Caco-2 (cell line): ENCODE measurements around the gene IL1B. TPM values are rescaled to one million over a fixed set of nuclear protein-coding genes. Genes with fewer than 3 reads are reported as not detected.

Experiments
- BruUV-seq: library from RNA; stranded (reverse); fragments of 400-500 nt; replicated peaks from 2 replicates; lab custom pipeline; 2021; lab: Mats Ljungman, UMichigan
- CTCF ChIA-PET: fragments of 300-600 bp; sonication (Branson Sonifier 250); formaldehyde crosslinking; loops from one replicate; lab custom pipeline; 2022; ENCODE audit warnings: antibody characterized with exemption; lab: Charles Lee
- POLR2A ChIA-PET: fragments of 300-600 bp; sonication (Branson Sonifier 250); formaldehyde crosslinking; loops from one replicate; lab custom pipeline; 2022; ENCODE audit warnings: antibody characterized with exemption; lab: Charles Lee
- DNase-seq, 2 experiments: peaks; one replicate each; pipeline versions ENCODE4 v3.0.0 to v3.0.0-alpha.2; 2020 to 2022
- H3K27me3 ChIP-seq: replicated peaks from 2 replicates; pipeline ENCODE4 v1.6.0; 2011; ENCODE audit warnings: low read length; ENCODE audit not compliant: control insufficient read depth, insufficient read depth
- H3K36me3 ChIP-seq: 2 replicates; pipeline ENCODE4 v1.5.1; 2011; ENCODE audit warnings: low read length; ENCODE audit not compliant: control insufficient read depth, insufficient read depth
- H3K4me1 ChIP-seq: fragments of 250-450 bp; sonication (Bioruptor Pico); 2 replicates; pipeline ENCODE4 v1.5.1; 2020; ENCODE audit warnings: mild to moderate bottlenecking
- H3K4me3 ChIP-seq: 2 replicates; pipeline ENCODE4 v1.5.1; 2011; ENCODE audit warnings: low read depth, mild to moderate bottlenecking, control low read depth, low read length
- H3K9me3 ChIP-seq: fragments of 250-450 bp; sonication (Bioruptor Pico); 2 replicates; pipeline ENCODE4 v1.5.1; 2020; ENCODE audit warnings: mild to moderate bottlenecking, moderate library complexity
- H3K27ac Mint-ChIP-seq: one replicate; pipeline ENCODE4 v1.8.0; 2022; ENCODE audit warnings: mixed read lengths; ENCODE audit not compliant: unreplicated experiment
- H3K27me3 Mint-ChIP-seq: one replicate; pipeline ENCODE4 v1.8.0; 2022; ENCODE audit warnings: mixed read lengths; ENCODE audit not compliant: insufficient read depth, unreplicated experiment
- H3K36me3 Mint-ChIP-seq: one replicate; pipeline ENCODE4 v1.8.0; 2022; ENCODE audit warnings: mild to moderate bottlenecking, mixed read lengths; ENCODE audit not compliant: insufficient read depth, unreplicated experiment
- H3K4me1 Mint-ChIP-seq: one replicate; pipeline ENCODE4 v1.8.0; 2022; ENCODE audit warnings: low read depth, mixed read lengths; ENCODE audit not compliant: unreplicated experiment
- H3K4me3 Mint-ChIP-seq: one replicate; pipeline ENCODE4 v1.8.0; 2022; ENCODE audit warnings: mild to moderate bottlenecking, moderate library complexity, mixed read lengths; ENCODE audit not compliant: unreplicated experiment
- H3K9me3 Mint-ChIP-seq: one replicate; pipeline ENCODE4 v1.8.0; 2022; ENCODE audit warnings: mixed read lengths; ENCODE audit not compliant: unreplicated experiment
- intact Hi-C: fragments of 100-400 bp; cut with micrococcal nuclease; formaldehyde crosslinking; loops from one replicate; pipeline ENCODE4 v1.10.0; 2022; ENCODE audit not compliant: unreplicated experiment
- total RNA-seq: library from RNA; stranded (reverse); gene quantifications from 2 replicates; pipeline ENCODE4 v1.2.3, GENCODE V29; 2022
- TF ChIP-seq, protein P1 (sequence below), 2 experiments: fragments of 200-600 bp in 1 of 2; IDR thresholded peaks; 1 replicate in 1 of 2; 2 replicates in 1 of 2; pipeline versions ENCODE4 v1.5.1 to v1.8.0; 2011 to 2022; ENCODE audit warnings: antibody characterized with exemption in 1 of 2, control low read depth in 1 of 2, inconsistent platforms in 1 of 2, low read depth in 1 of 2, low read length in 1 of 2, mild to moderate bottlenecking in 1 of 2, moderate library complexity in 1 of 2; ENCODE audit not compliant: insufficient read depth in 1 of 2, severe bottlenecking in 1 of 2, unreplicated experiment in 1 of 2

IL1B gene
- total RNA-seq, 1 experiment from 2014 or later, result 0.18 TPM

DNA sequence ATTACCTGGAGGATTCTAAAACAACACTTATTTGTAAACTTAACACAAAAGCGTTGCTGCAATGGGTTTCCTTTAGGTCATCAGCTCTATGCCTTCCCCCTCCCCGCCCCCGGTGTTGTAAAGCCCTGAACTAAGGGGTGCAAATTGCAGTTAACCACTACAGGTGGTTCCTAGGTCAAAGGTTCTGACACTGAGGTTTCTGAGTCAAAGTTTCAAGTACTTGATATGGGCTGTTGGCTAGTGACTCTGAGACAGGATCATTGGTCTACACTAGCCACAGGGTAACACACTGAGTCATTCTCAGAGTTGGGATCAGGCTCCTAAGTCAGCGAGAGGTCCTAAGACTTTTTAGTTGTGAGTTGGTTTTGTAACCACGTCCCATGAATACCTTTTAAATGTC lies 15.4 kb downstream of the IL1B start:
- Histone ChIP-seq H3K27me3 (no peaks in the 10 kb centered on the region), H3K4me3 (no peak overlapping the region), H3K9me3 (no peaks in the 10 kb centered on the region), H3K4me1 (0 out of 2 replicates have a peak, but pooled peaks cover 5% of the 10 kb centered on the region), H3K36me3 (no peaks in the 10 kb centered on the region)
- BruUV-seq, result no TSS peak
- TF ChIP-seq, protein P1, sequence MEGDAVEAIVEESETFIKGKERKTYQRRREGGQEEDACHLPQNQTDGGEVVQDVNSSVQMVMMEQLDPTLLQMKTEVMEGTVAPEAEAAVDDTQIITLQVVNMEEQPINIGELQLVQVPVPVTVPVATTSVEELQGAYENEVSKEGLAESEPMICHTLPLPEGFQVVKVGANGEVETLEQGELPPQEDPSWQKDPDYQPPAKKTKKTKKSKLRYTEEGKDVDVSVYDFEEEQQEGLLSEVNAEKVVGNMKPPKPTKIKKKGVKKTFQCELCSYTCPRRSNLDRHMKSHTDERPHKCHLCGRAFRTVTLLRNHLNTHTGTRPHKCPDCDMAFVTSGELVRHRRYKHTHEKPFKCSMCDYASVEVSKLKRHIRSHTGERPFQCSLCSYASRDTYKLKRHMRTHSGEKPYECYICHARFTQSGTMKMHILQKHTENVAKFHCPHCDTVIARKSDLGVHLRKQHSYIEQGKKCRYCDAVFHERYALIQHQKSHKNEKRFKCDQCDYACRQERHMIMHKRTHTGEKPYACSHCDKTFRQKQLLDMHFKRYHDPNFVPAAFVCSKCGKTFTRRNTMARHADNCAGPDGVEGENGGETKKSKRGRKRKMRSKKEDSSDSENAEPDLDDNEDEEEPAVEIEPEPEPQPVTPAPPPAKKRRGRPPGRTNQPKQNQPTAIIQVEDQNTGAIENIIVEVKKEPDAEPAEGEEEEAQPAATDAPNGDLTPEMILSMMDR (IDR thresholded peaks at IDR 0.05; ENCODE audit: insufficient read depth in 1 of 2, low read depth in 1 of 2, low read length in 1 of 2, severe bottlenecking in 1 of 2, unreplicated experiment in 1 of 2), result no peak
- Mint-ChIP-seq H3K4me1 (no peaks in the 10 kb centered on the region), H3K36me3 (no peaks in the 10 kb centered on the region), H3K9me3 (no peaks in the 10 kb centered on the region), H3K27me3 (no peaks in the 10 kb centered on the region), H3K27ac (no peak overlapping the region), H3K4me3 (no peak overlapping the region)
- no peak for DNase-seq
- ChIA-PET POLR2A (no interaction called here), CTCF (no interaction called here)
- intact Hi-C loops, result no loop called here

DNA sequence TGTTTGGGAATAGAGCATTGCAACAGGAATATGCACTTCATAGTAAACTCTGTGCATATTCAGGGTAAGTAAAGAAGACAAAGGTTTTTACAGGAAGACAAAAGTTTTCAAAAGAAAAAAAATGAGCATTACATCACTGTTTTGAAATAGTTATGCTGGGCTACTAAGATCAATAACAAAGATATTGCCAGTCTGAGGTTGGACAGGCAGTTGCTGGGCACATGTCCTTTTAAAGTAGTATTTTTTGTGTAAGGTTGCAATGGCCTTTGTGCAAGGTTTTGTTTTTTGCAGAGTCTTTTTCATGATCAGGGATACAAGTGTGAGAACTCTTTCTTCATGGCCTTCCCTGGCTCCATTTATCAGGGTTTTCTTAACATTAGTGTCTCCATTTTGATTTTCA lies 16.2 kb downstream of the IL1B start:
- Mint-ChIP-seq H3K36me3 (no peaks in the 10 kb centered on the region), H3K9me3 (no peaks in the 10 kb centered on the region), H3K27me3 (no peaks in the 10 kb centered on the region), H3K4me3 (no peak overlapping the region), H3K4me1 (no peaks in the 10 kb centered on the region), H3K27ac (no peak overlapping the region)
- no peaks in the 10 kb centered on the region for H3K9me3 ChIP-seq
- TF ChIP-seq, protein P1 (IDR thresholded peaks at IDR 0.05; ENCODE audit: insufficient read depth in 1 of 2, low read depth in 1 of 2, low read length in 1 of 2, severe bottlenecking in 1 of 2, unreplicated experiment in 1 of 2), result no peak
- intact Hi-C loops, result no loop called here
- BruUV-seq, result no TSS peak
- no peak overlapping the region for H3K4me3 ChIP-seq
- H3K27me3 ChIP-seq, result no peaks in the 10 kb centered on the region
- no peaks in the 10 kb centered on the region for H3K36me3 ChIP-seq
- CTCF ChIA-PET, result no interaction called here
- POLR2A ChIA-PET, result no interaction called here
- 0 out of 2 replicates have a peak, but pooled peaks cover 5% of the 10 kb centered on the region for H3K4me1 ChIP-seq
- no peak for DNase-seq

DNA sequence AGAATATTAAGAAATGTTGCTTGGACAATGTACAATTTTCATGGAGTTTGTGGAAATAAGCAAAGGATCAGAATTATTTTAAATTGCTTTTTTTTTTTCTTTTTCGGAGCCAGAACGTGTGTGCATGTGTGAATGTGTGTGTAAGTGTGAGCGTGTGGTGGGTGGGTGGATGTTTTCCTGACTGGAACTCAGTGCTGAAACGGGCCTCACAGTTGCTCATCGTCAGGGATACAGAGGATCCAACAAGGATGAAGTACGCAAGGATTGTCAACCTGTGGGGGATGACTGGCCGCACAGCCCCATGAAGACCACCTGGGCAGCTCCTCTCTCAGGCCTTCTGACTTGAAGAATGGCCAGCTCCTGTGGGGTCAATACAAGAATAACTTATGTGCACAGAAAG lies 17.5 kb downstream of the IL1B start:
- Histone ChIP-seq H3K27me3 (no peaks in the 10 kb centered on the region), H3K4me3 (no peak overlapping the region), H3K4me1 (peaks cover 10% of the 10 kb centered on the region; the same call in 1 of the 2 replicates), H3K9me3 (no peaks in the 10 kb centered on the region), H3K36me3 (no peaks in the 10 kb centered on the region)
- TF ChIP-seq, protein P1 (IDR thresholded peaks at IDR 0.05; ENCODE audit: insufficient read depth in 1 of 2, low read depth in 1 of 2, low read length in 1 of 2, severe bottlenecking in 1 of 2, unreplicated experiment in 1 of 2), result no peak
- Mint-ChIP-seq H3K27ac (no peak overlapping the region), H3K4me3 (no peak overlapping the region), H3K9me3 (no peaks in the 10 kb centered on the region), H3K27me3 (no peaks in the 10 kb centered on the region), H3K36me3 (no peaks in the 10 kb centered on the region), H3K4me1 (no peaks in the 10 kb centered on the region)
- BruUV-seq, result no TSS peak
- CTCF ChIA-PET, result interaction anchor here (0.7 kb wide), 1 partner anchor 231 kb away, joined by 3 read pairs; no protein-coding TSS in a partner anchor
- no peak for DNase-seq
- POLR2A ChIA-PET, result no interaction called here
- intact Hi-C loops, result no loop called here
